HEK293 (cell line): ENCODE measurements around the gene CNTN4.

Experiments used
- CTCF ChIA-PET: fragments of 350-600 bp; formaldehyde crosslinking; extraction: SDS; loops from one replicate; lab custom pipeline; 2021; ENCODE audit warnings: antibody characterized with exemption; lab: Yijun Ruan, JAX
- POLR2A ChIA-PET: fragments of 300-600 bp; formaldehyde crosslinking; extraction: SDS; loops from one replicate; lab custom pipeline; 2020; ENCODE audit warnings: antibody characterized with exemption, inconsistent platforms; lab: Yijun Ruan, JAX
- H3K27ac ChIP-seq: fragments of 200-500 bp; sonication (Bioruptor generic); 2 replicates; pipeline ENCODE4 v1.5.1; 2014; ENCODE audit warnings: low read depth, low read length, control low read depth, inconsistent platforms; ENCODE audit errors: extremely low read depth
- H3K36me3 ChIP-seq, 2 experiments: fragments of 200-500 bp in 1 of 2; sonication (Bioruptor generic) in 1 of 2; 1 replicate in 1 of 2; 2 replicates in 1 of 2; pipeline ENCODE4 v1.5.1; 2014 to 2017; ENCODE audit warnings: inconsistent platforms in 2 of 2, low read length in 2 of 2; ENCODE audit not compliant: control insufficient read depth in 2 of 2, insufficient read depth in 1 of 2
- H3K4me1 ChIP-seq: fragments of 200-500 bp; sonication (Bioruptor generic); 2 replicates; pipeline ENCODE4 v1.5.1; 2014; ENCODE audit warnings: mild to moderate bottlenecking, low read length, inconsistent platforms; ENCODE audit not compliant: control insufficient read depth, insufficient read depth
- H3K4me3 ChIP-seq: 2 replicates; pipeline ENCODE4 v1.5.1; 2011; ENCODE audit warnings: low read depth, mild to moderate bottlenecking, control low read depth, low read length, moderate library complexity
- H3K9me3 ChIP-seq: fragments of 200-500 bp; sonication (Bioruptor generic); 2 replicates; pipeline ENCODE4 v1.5.1; 2014; ENCODE audit warnings: low read depth, low read length, inconsistent platforms; ENCODE audit not compliant: control insufficient read depth, insufficient read depth
- BCL6B ChIP-seq: fragments of 450-650 bp; formaldehyde crosslinking; IDR thresholded peaks from 2 replicates; pipeline ENCODE4 v1.5.1; 2017; ENCODE audit warnings: missing biosample characterization, missing genetic modification characterization
- ELK4 ChIP-seq: IDR thresholded peaks from 2 replicates; pipeline ENCODE4 v1.6.1; 2011; ENCODE audit warnings: mild to moderate bottlenecking, low read depth, low read length, borderline replicate concordance
- KLF7 ChIP-seq: fragments of 450-650 bp; formaldehyde crosslinking; IDR thresholded peaks from 2 replicates; pipeline ENCODE4 v1.5.1; 2016; ENCODE audit warnings: missing biosample characterization, missing genetic modification characterization, borderline replicate concordance
- PRDM1 ChIP-seq: fragments of 450-650 bp; formaldehyde crosslinking; IDR thresholded peaks from 2 replicates; pipeline ENCODE4; 2016; ENCODE audit warnings: missing biosample characterization, missing genetic modification characterization
- PRDM4 ChIP-seq: fragments of 450-650 bp; formaldehyde crosslinking; IDR thresholded peaks from 2 replicates; pipeline ENCODE4 v1.5.1; 2017; ENCODE audit warnings: missing biosample characterization, missing genetic modification characterization
- RBAK ChIP-seq: fragments of 450-650 bp; formaldehyde crosslinking; IDR thresholded peaks from 2 replicates; pipeline ENCODE4 v1.5.1; 2016; ENCODE audit warnings: missing biosample characterization, missing genetic modification characterization
- ZBTB10 ChIP-seq: fragments of 450-650 bp; formaldehyde crosslinking; IDR thresholded peaks from 2 replicates; pipeline ENCODE4 v1.5.1; 2016; ENCODE audit warnings: missing biosample characterization, missing genetic modification characterization
- ZBTB44 ChIP-seq: fragments of 450-650 bp; IDR thresholded peaks from 2 replicates; pipeline ENCODE4 v1.5.1; 2018; ENCODE audit warnings: missing biosample characterization, mild to moderate bottlenecking, missing genetic modification characterization
- ZIC2 ChIP-seq: fragments of 450-650 bp; formaldehyde crosslinking; IDR thresholded peaks from 2 replicates; pipeline ENCODE4 v1.5.1; 2016; ENCODE audit warnings: missing biosample characterization, missing genetic modification characterization
- ZNF510 ChIP-seq: fragments of 450-650 bp; formaldehyde crosslinking; IDR thresholded peaks from 2 replicates; pipeline ENCODE4 v1.5.1; 2018; ENCODE audit warnings: mild to moderate bottlenecking, missing genetic modification characterization, missing biosample characterization; ENCODE audit not compliant: insufficient replicate concordance
- ZNF521 ChIP-seq: fragments of 450-650 bp; formaldehyde crosslinking; IDR thresholded peaks from 2 replicates; pipeline ENCODE4 v1.5.1; 2017; ENCODE audit warnings: missing biosample characterization, mild to moderate bottlenecking, missing genetic modification characterization
- ZNF785 ChIP-seq: fragments of 450-650 bp; formaldehyde crosslinking; IDR thresholded peaks from 2 replicates; pipeline ENCODE4 v1.5.1; 2016; ENCODE audit warnings: missing biosample characterization, missing genetic modification characterization

Gene CNTN4

GRCh38 chr3:2141482-2141881 is 42.8 kb downstream of the CNTN4 start:
- Histone ChIP-seq H3K4me3 (no peak overlapping the region), H3K36me3 (no peaks in the 10 kb centered on the region), H3K27ac (no peak overlapping the region), H3K9me3 (no peaks in the 10 kb centered on the region), H3K4me1 (no peaks in the 10 kb centered on the region)
- ChIA-PET CTCF (interaction anchor here (1.9 kb wide), 1 partner anchor 14 kb away, joined by 4 read pairs; no protein-coding TSS in a partner anchor), POLR2A (no interaction called here)
- TF ChIP-seq ZBTB10 (no peak), KLF7 (no peak), ZNF521 (tag by site-specific recombination) (no peak), ZIC2 (tag by site-specific recombination) (no peak)

GRCh38 chr3:2148561-2149340 is 50.1 kb downstream of the CNTN4 start:
- Histone ChIP-seq H3K4me1 (no peaks in the 10 kb centered on the region), H3K4me3 (no peak overlapping the region), H3K36me3 (no peaks in the 10 kb centered on the region), H3K9me3 (no peaks in the 10 kb centered on the region), H3K27ac (no peak overlapping the region)
- CTCF ChIA-PET = interaction anchor here (0.6 kb wide), 2 partner anchors 50 to 83 kb away, joined by 3 to 4 read pairs; no protein-coding TSS in a partner anchor
- POLR2A ChIA-PET = no interaction called here
- TF ChIP-seq PRDM1 (tag by site-specific recombination) = no peak
- no peak for TF ChIP-seq PRDM4
- no peak for TF ChIP-seq ZNF785 (tag by site-specific recombination)
- TF ChIP-seq ELK4 = no peak
- no peak for TF ChIP-seq BCL6B (tag by site-specific recombination)
- TF ChIP-seq ZBTB44 (tag by site-specific recombination) = no peak
- no peak for TF ChIP-seq RBAK
- no peak for TF ChIP-seq ZNF510 (tag by site-specific recombination)
